HG03139 (cell line): ENCODE data around the gene EDARADD.
"Not testable (repeated sequence)": the region's sequence is repeated elsewhere in the genome, so short reads cannot be mapped to it uniquely, and the experiment has no call there.

Experiments used
- ATAC-seq: cut with Tn5 transposase; IDR thresholded peaks from one replicate; pipeline ENCODE4 v1.9.1; 2021; ENCODE audit not compliant: unreplicated experiment

The EDARADD gene

GRCh38 chr1:236480758-236481436 is 86.8 kb downstream of the EDARADD start:
- no peak for ATAC-seq

GRCh38 chr1:236484310-236484971 is 90.4 kb downstream of the EDARADD start:
- ATAC-seq = no peak

GRCh38 chr1:236486356-236487002 is 92.4 kb downstream of the EDARADD start:
- no peak for ATAC-seq

- ATAC-seq = not testable (repeated sequence)
These were observed 95.1 kb downstream of the EDARADD start for GRCh38 chr1:236489161-236489560.

- ATAC-seq = no peak
These were observed 95.8 kb downstream of the EDARADD start for GRCh38 chr1:236489710-236490377.

- no peak for ATAC-seq
These were observed 97.5 kb downstream of the EDARADD start for GRCh38 chr1:236491469-236492136.

GRCh38 chr1:236492378-236492777 is 98.3 kb downstream of the EDARADD start:
- no peak for ATAC-seq

GRCh38 chr1:236494082-236494481 is 100.0 kb downstream of the EDARADD start:
- no peak for ATAC-seq

- ATAC-seq = no peak
These were observed 100.7 kb downstream of the EDARADD start for GRCh38 chr1:236494586-236495466.

- ATAC-seq = no peak
These were observed 101.5 kb downstream of the EDARADD start for GRCh38 chr1:236495467-236496112.

GRCh38 chr1:236497908-236498307 is 103.8 kb downstream of the EDARADD start:
- no peak for ATAC-seq

- ATAC-seq = no peak
These were observed 107.0 kb downstream of the EDARADD start for GRCh38 chr1:236501093-236501492.

GRCh38 chr1:236502579-236502971 is 108.5 kb downstream of the EDARADD start:
- no peak for ATAC-seq

GRCh38 chr1:236502972-236503639 is 109.0 kb downstream of the EDARADD start:
- ATAC-seq = no peak

- not testable (repeated sequence) for ATAC-seq
These were observed 110.3 kb downstream of the EDARADD start for GRCh38 chr1:236504338-236504737.

- no peak for ATAC-seq
These were observed 113.1 kb downstream of the EDARADD start for GRCh38 chr1:236507022-236507700.

GRCh38 chr1:236508593-236509027 is 114.5 kb downstream of the EDARADD start:
- no peak for ATAC-seq

GRCh38 chr1:236509203-236509602 is 115.1 kb downstream of the EDARADD start:
- no peak for ATAC-seq
